GM18951 (cell line): Measurements from ENCODE around the gene MFGE8.

Source experiments
- POLR2A ChIP-seq: IDR thresholded peaks from 4 replicates; pipeline ENCODE4 v1.6.1; 2011; ENCODE audit warnings: mild to moderate bottlenecking; ENCODE audit not compliant: insufficient read length, insufficient read depth; ENCODE audit errors: extremely low read depth
- in situ Hi-C: fragments of 300-500 bp; cut with MboI; formaldehyde crosslinking; loops from one replicate; pipeline ENCODE4 v1.12.0; 2022; ENCODE audit warnings: low sequenced_read_pairs, mixed read lengths, inconsistent platforms; ENCODE audit not compliant: unreplicated experiment

The MFGE8 gene

GRCh38 chr15:88901508-88902220, 11.5 kb downstream of the MFGE8 start:
- in situ Hi-C loops, result no loop called here
- no peak for TF ChIP-seq POLR2A

GRCh38 chr15:88900982-88901418, 12.2 kb downstream of the MFGE8 start:
- in situ Hi-C loops, result no loop called here
- TF ChIP-seq POLR2A, result no peak

- no peak for TF ChIP-seq POLR2A
- in situ Hi-C loops, result no loop called here
Observed at GRCh38 chr15:88900309-88900981, 12.7 kb downstream of the MFGE8 start.

DNA sequence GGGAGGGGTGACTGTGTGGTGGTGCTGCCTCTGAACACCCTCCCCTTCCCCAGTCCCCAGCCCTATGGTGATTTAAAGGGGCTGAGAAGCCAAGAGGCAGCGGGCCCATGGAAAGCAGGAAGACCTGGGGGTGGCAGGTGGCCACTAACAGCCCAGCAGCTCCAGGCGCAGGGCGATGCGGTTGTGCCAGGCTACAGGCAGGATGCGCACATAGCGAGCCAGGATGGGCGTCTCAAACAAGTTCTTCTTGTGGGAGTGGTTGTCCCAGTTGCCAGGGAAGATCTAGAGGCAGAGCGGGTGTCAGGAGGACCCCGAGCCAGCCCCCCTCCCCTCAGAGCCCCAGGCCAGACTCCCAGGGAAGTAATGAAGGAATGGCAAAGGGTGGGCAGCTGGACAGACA, 13.9 kb downstream of the MFGE8 start:
- in situ Hi-C loops, result no loop called here
- TF ChIP-seq POLR2A, result no peak

GRCh38 chr15:88898736-88899135, 14.4 kb downstream of the MFGE8 start:
- in situ Hi-C loops, result no loop called here
- TF ChIP-seq POLR2A, result no peak

DNA sequence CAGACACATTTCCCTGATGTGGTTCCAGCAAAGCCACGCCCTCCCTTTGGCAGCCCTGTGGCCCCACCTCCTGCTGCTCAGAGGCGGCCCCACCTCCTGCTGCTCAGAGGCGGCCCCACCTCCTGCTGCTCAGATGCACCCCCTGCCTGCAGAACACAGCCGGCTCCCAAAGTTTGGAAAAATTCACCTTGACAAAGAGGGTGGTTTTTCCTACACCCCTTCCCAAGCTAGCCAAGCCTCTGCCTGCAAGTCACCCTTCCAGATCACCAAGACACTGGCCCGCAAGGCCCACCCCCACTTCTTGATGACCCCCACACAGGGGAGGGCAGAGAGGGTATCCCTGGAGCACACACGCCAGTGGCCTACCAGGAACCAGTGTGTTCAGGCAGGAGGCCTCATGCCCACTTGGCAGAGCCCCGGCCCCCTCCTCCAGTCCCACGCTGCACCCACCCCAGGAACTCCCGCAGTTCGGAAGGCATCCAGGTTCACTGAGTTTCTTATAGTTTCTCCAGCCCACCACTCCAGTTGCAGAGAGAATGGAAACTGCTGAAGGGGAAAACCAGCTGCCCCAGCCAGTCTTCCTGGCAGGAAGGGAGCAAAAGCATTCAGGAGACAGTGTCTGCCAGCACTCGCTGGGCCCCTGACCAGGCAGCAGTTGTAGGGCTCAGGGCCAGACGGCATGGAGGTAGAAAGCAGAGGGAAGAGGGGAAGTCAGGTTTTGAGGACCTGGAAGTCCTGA, 15.6 kb downstream of the MFGE8 start:
- no peak for TF ChIP-seq POLR2A
- in situ Hi-C loops, result no loop called here

DNA sequence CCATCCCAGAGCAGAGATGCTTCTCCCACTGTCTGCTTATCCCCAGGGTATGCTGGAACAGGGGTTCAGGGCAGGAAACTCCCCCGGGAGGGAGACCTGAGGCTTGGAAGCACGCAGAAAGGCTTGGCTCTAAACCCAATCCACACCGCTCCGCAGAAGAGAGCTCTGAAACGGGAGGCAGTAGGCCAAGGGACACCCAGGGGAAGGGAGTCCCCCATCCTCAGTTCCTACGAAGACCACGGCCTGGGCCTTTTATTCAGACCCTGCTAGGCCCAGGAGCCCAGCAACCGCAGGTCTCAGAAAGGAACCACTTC, 16.1 kb downstream of the MFGE8 start:
- in situ Hi-C loops, result no loop called here
- no peak for TF ChIP-seq POLR2A

DNA sequence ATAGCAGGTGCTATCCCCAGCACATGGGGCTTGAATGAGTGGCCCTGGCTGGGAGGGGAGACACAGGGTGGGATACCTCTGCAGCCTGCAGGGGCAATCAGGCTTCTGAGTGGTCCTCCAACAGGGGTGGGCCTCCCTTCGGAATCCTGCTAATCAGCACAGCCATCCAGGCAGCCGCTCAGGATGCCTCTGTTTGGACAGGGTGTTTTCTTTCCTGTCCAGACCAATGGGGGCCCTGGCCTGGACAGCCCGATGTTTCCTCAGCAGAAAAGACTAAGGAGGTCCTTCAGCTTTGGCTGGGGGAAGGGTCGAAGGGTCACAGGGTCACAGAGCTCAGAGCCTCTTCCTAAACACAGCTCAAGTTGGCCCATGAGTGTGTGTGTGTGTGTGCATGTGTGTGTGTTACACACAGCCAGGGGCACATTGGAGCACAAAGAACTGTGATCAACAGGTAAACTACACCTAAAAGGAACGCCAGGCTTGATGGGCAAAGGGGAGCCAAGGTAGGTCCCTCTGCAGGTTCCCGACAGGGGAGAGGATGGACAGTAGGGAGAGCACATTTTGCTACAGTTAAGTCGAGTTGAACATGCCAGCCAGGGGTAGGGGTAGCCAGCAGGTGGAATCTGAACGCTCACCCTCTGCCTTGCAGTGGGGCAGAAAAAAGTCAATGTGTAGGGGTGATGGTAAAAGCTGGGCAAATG, 16.7 kb downstream of the MFGE8 start:
- no peak for TF ChIP-seq POLR2A
- in situ Hi-C loops, result no loop called here

- no peak for TF ChIP-seq POLR2A
- in situ Hi-C loops, result no loop called here
Observed at GRCh38 chr15:88894819-88895767, 18.1 kb downstream of the MFGE8 start, which contains the start of gene HAPLN3. HAPLN3 (minus strand) TSS chr15:88895544; CDS start chr15:88887298, 8,246 bp downstream.

- in situ Hi-C loops, result no loop called here
- TF ChIP-seq POLR2A, result no peak
Observed at GRCh38 chr15:88894348-88894818, 18.8 kb downstream of the MFGE8 start.

DNA sequence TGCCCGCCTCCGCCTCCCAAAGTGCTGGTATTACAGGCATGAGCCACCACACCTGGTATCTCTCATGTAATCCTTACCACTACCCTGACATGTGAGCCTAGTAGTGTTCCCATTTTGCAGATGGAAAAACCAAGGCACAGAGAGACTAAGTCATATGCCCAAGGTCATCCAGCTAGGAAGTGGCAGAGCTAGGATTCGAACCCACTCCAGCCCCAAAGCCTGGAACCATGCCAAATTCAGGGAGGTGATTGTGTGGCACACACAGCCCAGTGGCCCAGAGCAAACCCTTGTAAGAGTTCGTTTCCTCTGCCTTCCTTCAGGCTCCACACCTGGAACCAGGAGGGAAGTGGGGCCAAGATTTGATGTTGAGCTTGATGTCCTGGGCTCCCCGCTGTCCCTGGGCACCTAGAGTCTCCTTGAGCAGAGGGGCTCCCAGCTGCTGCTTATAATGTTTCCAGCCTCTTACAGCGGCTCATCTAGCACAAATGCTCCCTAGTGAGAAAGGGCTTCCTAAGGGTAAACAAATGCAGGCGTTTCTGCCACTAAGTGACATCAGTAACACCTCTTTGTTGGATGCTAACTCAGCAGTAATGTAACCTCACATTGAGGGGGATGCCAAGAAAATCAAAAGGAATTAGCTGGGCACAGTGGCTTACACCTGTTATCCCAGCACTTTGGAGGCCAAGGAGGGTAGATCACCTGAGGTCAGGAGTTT, 21.5 kb downstream of the MFGE8 start:
- TF ChIP-seq POLR2A, result no peak
- in situ Hi-C loops, result no loop called here
